B cell (primary cell): ENCODE results near the gene AATK.

Experiments used
- EZH2 ChIP-seq: IDR thresholded peaks from 2 replicates; pipeline ENCODE4 v1.6.1; 2012; ENCODE audit warnings: borderline replicate concordance, low read depth, mild to moderate bottlenecking, moderate library complexity, low read length; ENCODE audit not compliant: insufficient read depth, poor library complexity, severe bottlenecking
- TF ChIP-seq, protein P1 (sequence below): fragments of 200-600 bp; IDR thresholded peaks from one replicate; pipeline ENCODE4 v1.8.0; 2022; ENCODE audit warnings: antibody characterized with exemption, mild to moderate bottlenecking

DNA sequence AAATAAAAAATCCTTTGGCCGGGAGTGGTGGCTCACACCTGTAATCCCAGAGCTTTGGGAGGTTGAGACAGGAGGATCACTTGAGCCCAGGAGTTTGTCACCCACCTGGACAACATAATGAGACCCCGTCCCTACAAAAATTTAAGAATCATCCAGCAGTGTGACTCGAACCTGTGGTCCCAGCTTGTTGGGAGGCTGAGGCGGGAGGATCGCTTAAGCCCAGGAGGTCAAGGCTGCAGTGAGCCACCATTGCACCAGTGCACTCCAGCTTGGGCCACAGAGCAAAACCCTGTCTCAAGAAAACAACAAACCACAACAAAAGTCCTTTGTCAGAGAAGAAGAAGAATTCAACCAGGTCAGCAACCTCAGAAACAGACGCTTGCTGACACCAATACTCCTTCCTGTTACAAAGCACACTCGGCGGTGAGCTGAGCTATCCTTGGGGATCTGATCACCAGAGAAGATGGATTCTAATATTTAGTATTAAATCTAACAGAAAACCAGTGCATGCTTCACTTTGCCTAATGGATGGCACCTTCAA lies 13.7 kb downstream of the AATK start:
- TF ChIP-seq, protein P1, sequence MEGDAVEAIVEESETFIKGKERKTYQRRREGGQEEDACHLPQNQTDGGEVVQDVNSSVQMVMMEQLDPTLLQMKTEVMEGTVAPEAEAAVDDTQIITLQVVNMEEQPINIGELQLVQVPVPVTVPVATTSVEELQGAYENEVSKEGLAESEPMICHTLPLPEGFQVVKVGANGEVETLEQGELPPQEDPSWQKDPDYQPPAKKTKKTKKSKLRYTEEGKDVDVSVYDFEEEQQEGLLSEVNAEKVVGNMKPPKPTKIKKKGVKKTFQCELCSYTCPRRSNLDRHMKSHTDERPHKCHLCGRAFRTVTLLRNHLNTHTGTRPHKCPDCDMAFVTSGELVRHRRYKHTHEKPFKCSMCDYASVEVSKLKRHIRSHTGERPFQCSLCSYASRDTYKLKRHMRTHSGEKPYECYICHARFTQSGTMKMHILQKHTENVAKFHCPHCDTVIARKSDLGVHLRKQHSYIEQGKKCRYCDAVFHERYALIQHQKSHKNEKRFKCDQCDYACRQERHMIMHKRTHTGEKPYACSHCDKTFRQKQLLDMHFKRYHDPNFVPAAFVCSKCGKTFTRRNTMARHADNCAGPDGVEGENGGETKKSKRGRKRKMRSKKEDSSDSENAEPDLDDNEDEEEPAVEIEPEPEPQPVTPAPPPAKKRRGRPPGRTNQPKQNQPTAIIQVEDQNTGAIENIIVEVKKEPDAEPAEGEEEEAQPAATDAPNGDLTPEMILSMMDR = no peak
- no peak for TF ChIP-seq EZH2
